Hindlimb muscle (tissue), 1 donor: ENCODE results near the gene CDH16. TPM values are rescaled to one million over a fixed set of nuclear protein-coding genes. Genes with fewer than 3 reads are reported as not detected.
A peak's percentile ranks its signal among the peaks of the same experiment; 100 is the strongest.

Source experiments
- DNase-seq: peaks from one replicate; pipeline ENCODE4 v3.0.0-alpha.2; 2013
- polyA plus RNA-seq: library from polyadenylated mRNA; unstranded; fragments of 120-200 nt; gene quantifications from one replicate; pipeline ENCODE4 v1.2.1, GENCODE V29; 2013; ENCODE audit not compliant: insufficient read length

Gene CDH16
- polyA plus RNA-seq, 1 donor = not detected

DNA sequence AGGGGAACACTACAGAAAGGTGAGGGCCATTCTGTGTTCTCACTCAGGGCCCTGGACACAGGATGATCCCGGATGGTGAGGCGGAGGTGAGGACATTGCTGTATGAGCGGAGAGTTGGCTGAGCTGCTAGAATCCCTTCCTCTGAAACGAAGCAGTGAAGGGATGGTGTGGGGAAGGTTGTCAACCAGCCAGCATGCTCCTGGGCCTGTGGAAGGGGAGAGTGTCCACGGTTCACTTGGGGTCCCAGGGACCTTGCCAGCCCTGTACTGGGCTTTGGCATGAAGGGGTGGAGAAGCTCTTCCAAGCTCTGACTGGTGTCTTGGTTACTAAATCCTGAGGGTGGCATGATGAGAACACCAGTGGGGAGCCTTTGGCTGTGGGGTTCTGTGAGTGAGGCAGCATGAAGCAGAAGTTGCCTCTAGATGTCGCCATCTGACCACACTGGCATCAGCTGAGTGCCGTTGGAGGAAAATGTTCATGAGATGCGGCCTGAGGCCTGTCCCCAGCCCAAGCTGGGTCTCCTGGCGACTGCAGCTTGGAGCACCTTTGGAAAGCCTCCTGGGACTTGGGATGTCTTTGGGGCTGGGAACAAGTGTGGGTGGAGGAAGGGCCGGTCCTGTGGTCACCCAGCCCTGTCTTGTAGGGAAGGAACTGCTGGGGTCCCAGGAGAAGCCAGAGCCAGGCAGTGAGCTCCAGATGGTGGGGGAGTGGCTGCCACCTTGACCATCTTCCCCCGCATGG is 23.6 kb downstream of the CDH16 start:
- DNase-seq = peak; percentile 68

DNA sequence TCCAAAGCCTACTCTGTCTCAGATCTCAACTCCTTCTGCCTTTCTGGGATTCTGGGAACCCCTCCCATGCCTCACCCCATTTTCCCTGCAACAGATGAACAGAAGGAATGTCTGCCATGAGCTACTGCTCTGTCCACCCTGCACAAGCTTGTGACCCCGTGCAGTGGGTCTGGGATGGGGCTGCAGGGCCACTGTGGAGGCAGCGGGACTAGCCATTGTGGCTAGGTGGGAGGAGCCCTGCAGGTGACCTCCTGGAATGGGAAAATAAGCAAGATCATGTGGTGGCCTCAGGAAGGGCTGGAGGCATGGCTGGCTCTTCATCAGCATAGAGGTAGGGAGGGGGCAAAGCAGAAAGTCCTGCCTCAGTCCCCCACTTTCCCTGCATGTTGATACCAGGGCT is 24.6 kb downstream of the CDH16 start:
- DNase-seq = no peak

DNA sequence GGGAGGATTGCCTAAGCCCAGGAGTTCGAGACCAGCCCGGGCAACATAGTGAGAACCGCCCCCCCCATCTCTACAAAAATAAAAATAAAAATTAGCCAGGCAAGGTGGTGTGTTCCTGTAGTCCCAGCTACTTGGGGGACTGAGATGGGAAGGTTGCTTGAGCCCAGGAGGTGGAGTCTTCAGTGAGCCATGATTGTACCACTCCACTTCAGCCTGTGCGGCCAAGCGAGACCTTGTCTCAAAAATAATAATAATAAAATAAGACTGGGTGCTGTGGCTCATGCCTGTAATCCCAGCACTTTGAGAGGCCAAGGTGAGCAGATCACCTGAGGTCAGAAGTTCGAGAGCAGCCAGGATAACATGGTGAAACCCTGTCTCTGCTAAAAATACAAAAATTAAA is 26.9 kb downstream of the CDH16 start:
- DNase-seq = no peak

DNA sequence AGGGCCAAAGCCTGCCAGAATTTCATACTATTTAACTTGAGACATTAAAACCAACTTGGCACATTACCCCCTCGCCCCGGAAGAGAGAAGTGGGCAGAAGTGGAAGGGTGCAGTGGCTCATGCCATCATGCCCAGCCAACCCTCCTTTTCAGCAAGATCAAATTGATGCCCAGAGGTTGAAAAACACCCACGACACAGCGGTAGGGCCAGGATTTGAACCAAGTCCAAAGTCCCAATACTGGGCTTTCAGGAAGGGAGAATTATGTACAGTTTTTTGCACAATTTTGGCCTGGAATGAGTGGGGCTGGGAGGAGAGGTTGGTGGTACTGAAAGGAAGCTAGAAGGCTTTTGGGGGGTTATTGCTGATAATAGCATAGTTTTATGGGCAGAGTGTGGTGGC is 27.3 kb downstream of the CDH16 start:
- DNase-seq = no peak

DNA sequence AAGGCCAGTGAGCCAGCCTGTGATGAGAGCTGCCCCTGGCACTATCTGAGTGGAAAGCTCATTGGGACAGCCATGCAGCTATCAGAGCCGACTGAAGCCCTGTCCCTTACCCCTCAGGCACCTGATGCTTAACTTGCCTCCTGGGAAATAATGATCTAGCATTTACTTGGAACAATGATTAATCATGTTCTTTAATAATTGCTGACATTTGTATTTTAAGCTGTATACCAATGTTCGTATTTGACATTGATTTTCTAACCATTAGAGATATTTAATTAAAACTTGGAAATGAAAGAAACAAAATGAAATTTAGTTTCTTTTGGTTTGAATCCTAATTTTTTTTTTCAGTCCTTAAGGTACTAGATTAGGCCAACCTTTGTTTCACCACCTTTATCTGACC is 27.9 kb downstream of the CDH16 start:
- DNase-seq = no peak

DNA sequence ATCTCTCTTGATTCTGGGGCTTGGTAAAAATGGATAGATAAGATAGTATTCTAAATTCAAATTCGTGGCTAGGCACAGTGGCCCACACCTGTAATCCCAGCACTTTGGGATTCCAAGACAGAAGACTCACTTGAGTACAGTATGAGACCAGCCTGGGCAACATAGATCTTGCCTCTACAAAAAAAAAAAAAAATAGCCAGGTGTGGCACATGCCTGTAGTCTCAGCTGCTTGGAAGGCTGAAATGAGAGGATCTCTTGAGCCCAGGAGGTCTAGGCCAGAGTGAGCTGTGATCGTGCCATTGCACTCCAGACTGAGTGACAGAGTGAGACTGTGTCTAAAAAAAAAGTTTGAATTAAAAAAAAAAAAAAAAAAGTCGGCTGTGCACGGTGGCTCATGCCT is 29.1 kb downstream of the CDH16 start:
- DNase-seq = no peak

DNA sequence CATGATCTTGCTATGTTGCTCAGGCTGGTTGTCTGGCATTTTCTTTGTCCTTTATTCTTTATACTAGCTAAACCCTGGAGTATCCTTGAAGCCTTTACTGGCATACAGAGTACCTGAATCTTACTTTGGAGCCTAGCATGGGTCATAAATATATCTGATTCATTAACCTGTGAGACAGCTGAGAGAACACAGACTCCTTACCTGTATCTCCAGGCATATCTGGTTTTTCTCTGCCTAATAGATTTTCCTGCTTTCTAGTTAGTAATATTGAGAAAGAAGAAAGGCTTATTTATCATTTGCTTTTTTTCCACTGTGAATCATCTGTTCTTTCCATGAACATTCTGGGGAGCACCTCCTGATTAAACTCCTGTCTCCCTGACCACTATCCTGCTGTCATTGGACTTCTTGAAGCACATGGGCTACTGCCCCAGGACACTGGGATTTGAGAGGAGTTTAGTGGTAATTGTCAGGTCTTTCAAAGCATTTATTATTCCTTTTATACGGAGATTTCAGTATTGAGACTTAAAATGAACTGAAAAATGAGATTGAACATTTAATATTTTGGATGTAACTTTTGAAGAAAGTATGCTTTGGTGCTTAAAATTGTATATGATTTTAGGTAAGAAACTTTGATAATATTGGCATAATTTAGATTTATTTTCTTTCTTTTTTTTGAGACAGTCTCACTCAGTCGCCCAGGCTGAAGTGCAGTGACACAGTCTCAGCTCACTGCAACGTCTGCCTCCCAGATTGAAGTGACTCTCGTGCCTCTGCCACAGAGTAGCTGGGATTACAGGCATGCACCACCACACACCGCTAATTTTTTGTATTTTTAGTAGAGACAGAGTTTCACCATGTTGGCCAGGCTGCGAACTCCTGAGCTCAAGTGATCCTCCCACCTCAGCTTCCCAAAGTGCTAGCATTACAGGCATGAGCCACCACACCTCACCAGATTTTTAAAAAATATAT is 29.8 kb downstream of the CDH16 start:
- no peak for DNase-seq

DNA sequence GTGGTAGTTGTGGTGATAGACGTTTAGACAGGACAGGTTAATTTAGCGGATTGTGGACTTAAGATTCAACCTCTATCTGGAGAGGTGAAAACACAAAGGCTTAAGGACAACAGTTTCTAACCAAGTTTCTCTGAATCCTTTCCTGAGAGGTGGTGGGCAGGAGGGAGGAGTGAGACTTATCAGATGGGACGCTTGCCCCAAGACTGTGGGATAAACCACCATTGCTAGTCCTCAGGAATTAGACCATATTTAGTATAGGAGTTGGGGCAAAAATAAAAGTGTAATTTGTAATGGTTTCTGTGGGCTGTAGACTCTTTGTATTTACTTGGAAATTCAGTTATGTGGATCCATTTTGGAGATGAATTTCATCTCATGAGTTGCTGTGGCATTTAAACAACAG is 31.8 kb downstream of the CDH16 start:
- DNase-seq = no peak

DNA sequence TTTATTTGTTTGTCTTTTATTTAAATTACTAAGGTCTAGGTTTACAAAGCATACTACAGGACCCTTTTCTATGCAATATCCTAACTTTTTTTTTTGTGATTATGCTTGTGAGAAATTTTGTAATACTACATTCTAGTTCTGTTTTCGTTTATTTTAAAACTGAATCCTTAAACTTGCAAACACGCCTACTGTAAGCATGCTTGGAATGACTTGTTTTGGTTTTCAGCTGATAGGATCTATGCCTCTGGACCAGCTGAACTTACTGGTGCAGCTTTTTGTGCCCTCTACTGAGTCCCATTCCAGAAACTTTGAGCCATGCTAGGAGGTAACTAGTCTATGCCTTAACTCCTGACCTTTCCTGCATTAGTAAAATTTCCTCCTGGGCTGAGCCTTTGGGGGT is 32.4 kb downstream of the CDH16 start:
- DNase-seq = no peak

DNA sequence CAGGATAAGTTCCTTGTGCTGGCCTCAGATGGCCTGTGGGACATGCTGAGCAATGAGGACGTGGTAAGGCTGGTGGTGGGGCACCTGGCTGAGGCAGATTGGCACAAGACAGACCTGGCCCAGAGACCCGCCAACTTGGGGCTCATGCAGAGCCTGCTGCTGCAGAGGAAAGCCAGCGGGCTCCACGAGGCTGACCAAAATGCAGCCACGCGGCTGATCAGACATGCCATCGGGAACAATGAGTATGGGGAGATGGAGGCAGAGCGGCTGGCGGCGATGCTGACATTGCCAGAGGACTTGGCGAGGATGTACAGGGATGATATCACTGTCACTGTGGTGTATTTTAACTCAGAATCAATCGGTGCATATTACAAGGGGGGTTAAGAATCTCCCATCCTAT is 33.2 kb downstream of the CDH16 start:
- no peak for DNase-seq

DNA sequence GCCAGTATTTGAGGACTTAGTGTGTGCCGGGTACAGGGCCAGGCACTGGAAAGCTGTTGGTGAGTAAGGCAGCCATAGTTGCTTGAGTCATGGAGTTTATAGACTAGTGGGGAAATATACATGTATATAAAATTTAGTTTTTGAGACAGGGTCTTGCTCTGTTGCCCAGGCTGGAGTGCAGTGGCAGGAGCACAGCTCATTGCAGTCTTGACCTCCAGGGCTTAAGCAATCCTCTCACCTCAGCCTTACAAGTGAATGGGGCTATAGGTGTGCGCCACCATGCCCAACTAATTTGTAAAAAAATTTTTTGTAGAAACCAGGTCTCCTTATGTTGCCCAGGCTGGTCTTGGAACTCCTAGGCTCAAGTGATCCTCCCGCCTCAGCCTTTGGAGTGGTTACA is 36.0 kb downstream of the CDH16 start:
- no peak for DNase-seq

DNA sequence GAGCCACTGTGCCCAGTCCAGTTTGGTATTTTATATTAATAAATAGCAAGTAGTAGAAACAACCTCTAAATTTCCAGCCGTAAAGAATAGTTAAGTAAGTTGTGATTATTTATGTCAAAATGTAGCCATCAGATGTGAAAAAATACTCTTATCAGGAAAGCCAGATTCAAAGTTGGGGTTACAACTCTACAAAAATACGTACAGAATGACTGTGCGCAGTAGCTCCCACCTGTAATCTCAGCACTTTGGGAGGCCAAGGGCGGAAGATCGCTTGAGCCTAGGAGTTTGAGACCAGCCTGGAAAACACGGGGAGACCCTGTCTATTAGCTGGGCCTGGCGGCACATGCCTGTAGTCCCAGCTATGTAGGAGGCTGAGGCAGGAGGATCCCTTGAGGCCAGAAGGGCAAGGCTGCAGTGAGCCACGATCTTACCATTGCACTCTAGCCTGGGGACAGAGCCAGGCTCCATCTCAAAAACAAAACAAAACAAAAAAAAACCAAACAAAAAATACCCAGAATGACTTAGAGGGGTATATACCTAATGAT is 36.6 kb downstream of the CDH16 start:
- no peak for DNase-seq

DNA sequence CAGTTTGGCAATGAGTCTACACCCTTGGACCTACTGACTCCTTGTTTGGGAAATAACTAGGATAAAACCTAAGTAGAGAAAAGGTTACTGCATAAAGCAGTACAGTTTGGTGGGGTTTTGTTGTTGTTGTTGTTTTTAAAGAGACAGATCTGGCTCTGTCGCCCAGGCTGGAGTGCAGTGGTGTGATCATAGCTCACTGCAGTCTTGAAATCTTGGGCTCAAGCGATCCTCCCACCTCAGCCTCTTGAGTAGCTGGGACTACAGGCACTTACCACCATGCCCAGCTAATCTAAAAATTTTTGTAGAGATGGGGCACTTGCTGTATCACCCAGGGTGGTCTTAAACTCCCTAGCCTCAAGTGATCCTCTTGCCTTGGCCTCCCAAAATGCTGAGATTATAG is 37.1 kb downstream of the CDH16 start:
- no peak for DNase-seq

DNA sequence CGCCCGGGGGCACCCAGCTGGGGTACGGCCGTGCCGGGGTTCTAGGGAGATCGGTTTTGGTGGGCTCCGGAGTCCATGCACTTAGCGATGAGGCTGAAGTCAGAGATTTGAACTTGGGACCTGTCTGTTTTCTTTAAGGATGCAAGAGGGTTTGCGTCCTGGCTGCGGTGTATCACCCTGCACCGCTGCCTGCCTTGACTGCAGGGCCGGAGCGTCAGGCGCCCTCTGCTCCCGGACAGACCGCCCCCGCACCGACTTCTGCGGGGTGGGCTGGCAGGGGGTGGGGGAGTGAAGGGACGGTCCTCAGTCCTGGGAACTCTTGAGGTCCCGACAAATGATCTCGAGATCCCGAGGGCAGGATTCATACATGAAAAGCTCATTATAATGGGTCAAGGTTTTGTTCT is 37.7 kb downstream of the CDH16 start:
- no peak for DNase-seq

DNA sequence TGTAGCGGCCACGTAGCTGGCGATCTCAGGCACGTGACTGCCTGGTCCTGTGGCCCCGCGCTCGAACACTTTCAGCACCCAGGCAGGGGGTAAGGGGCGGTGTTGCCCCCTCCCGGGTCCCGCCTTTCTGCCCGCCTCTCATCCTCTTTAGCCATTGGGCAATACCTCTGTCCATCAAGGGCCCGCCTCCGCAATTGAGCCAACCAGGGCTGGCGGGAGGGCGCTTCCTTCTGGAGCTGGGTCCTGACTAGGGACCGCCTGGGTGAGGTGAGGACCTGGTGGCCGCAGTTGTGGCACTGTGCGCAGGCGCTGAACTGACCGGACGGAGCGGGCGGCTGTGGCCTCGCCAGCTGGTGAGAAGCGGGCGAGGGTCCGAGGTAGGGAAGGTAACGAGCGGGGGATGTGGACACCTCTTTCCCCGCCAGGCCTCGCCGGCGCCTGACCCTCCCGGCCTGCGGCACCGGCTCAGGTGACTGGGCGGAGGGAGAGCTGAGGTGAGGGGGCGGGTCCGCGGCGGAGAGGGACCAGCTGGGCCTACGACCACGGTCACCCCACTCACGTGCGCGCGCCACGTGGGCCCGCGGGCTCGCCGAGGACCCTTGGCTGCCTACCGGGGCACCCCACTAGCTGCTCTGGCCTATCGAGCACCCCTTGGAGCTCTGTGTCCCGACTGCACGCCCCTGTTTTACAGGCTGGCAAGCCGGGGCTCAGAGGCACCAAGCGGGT is 38.2 kb downstream of the CDH16 start, which contains the start of gene PDP2:
TSS of gene PDP2 (plus strand) at position 228 of the 726 bp plus-strand sequence. CDS start 3,770 bp downstream, outside the sequence.
- DNase-seq = peak; percentile 92

DNA sequence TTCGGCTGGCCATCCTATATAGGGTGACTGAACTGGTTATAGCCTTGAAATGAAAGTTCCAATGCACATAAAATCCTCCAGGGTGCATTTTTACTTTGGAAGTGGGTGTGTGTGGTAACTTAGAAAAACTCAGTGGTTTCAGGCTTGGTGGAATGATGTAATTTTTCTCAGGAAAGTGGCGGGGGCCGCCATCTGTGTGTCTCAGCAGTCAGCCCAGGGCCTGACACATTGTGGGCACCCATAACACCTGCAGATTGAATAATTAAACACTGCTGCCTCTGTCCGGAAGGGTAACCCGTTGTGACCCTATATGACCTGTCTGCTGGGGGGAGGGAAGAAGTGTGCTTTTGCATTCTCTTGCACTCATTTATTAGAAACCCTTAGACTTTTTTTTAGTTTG is 40.6 kb downstream of the CDH16 start:
- no peak for DNase-seq

DNA sequence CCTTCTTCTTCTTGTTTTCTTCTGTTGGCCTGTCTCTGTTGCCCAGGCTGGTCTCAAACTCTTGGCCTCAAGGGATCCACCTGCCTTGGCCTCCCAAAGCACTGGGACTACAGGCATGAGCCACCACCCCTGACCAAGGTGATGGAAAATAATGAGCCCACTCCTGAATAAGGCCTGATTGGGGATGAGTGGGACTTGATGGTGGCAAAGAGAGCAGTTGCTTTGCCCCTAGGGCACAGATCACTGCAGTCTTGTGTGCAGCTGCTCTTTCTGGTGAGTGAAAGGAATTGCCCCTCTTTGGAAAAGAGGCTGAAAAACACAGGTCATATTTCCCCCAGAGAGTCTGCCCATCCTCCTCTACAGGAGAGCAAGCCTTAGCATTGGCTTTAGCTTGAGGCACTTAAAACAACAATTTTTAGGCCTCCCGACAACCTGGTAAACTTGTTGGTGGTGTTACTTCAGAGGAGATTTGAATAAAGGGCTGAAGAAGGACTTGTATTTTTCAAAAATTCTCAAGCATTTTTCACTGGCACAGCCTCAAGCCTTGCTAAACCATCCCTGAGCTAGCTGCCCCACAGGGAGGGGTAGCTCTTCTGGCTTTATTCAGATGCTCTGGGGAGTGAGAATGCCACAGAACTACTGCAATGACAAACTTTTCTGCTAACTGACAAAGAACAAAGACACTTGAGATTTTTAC is 44.5 kb downstream of the CDH16 start:
- DNase-seq = no peak

DNA sequence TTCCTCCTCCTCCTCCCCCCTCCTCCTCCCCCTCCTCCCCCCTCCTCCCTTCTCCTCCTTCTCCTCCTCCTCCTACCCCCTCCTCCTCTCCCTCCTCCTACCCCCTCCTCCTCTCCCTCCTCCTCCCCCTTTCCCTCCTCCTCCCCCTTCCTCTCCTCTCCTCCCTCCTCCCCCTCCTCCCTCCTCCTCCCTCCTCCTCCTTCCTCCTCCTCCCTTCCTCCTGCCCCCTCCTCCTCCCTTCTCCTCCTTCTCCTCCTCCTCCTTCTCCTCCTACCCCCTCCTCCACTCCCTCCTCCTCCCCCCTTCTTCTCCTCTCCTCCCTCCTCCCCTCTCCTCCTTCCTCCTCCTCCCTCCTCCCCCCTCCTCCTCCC is 45.0 kb downstream of the CDH16 start:
- no peak for DNase-seq

DNA sequence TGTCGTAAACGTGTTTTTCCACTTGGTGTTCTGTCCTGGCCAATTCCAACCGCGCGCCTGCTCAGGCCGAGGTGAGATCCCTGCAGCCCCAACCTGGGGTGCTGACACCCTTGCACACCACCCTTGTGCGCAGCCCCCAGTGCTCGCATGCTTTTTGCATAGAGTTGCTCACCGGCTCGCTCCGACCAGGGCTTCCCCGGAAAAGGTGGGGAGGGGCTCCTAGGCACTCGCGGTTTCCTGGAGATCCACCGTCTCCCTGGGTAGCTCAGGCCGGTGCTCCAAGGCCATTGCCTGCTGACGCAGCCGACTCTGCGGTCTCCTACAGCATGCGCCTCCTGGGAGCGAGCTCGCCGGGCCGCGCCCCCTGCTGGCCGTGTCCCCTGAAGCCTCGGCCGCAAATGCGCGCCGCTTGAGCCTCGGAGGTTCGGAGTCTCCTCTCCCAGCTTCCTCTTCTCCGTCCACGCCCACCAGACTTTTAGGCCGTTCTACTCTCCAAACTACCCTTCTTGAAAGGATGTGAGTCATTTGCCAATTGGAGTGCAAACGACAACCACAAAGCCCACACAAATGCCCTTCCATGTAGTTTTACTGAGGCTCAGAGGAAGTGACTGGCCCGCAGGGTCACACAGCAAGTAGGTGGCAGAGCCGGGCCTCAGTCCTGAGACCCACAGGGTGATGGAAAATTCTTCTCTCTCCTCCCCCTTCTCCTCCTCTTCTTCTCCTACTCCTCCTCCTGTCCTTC is 45.6 kb downstream of the CDH16 start:
- peak; percentile 81 for DNase-seq

DNA sequence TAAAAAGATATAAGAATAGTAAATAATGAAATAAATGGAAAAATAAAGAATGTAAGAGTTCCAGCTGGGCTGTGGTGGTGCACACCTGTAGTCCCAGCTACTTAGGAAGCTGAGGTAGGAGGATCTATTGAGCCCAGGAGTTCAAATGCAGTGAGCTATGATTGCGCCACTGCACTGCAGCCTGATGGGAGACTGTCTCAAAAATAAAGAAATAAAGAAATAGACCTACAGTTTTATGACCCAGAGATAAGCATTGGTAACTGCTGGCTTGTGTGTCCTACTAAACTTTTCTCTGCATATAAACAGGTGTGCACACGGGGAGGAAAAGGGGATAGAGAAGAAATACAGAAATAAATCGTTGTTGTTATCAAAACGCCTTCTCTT is 46.1 kb downstream of the CDH16 start:
- DNase-seq = no peak

DNA sequence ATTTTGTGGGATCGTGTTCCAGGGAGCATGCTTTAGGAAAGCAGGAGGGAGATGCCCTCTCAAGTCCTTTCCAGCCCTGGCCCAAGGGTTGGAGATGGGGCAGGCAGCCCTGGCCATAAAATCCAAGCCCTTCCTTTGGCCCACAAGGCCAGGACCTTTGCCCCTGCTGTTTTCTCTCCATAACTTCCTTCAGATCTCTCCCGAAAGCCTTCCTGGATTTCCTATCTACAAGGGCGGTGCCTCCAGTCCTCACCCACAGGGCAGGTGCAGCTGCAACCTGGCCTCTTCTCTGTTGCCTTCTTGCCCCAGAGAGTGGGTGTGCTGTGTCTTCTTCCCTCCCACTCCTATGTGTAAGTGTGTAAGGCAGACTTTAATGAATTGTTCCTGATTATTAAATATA is 46.8 kb downstream of the CDH16 start:
- no peak for DNase-seq
